CD4-positive, alpha-beta memory T cell (primary cell): ENCODE measurements around the gene CGNL1. TPM values are rescaled to one million over a fixed set of nuclear protein-coding genes. Genes with fewer than 3 reads are reported as not detected.

Experiments
- CTCF ChIA-PET: fragments of 350-600 bp; sonication (Branson Sonifier 250); formaldehyde crosslinking; loops from one replicate; lab custom pipeline; 2021; ENCODE audit warnings: inconsistent platforms; ENCODE audit not compliant: partially characterized antibody; lab: Charles Lee
- POLR2A ChIA-PET: fragments of 350-600 bp; sonication (Branson Sonifier 250); formaldehyde crosslinking; loops from one replicate; lab custom pipeline; 2021; ENCODE audit not compliant: partially characterized antibody; lab: Charles Lee
- DNase-seq, 5 donors: peaks; one replicate each; pipeline versions ENCODE4 v3.0.0 to v3.0.0-alpha.2; 2020 to 2022; ENCODE audit warnings: mixed read lengths in 1 of 5
- H3K27ac ChIP-seq: one replicate; pipeline ENCODE4 v1.7.0; 2013; ENCODE audit warnings: low read depth, low read length
- H3K27me3 ChIP-seq: 2 replicates; pipeline ENCODE4 v1.7.0; 2013; ENCODE audit warnings: mild to moderate bottlenecking, low read length, moderate library complexity; ENCODE audit not compliant: insufficient read depth
- H3K36me3 ChIP-seq: 2 replicates; pipeline ENCODE4 v1.7.0; 2013; ENCODE audit warnings: mild to moderate bottlenecking, low read length, moderate library complexity; ENCODE audit not compliant: insufficient read depth
- H3K4me1 ChIP-seq: 2 replicates; pipeline ENCODE4 v1.7.0; 2013; ENCODE audit warnings: mild to moderate bottlenecking, low read length, moderate library complexity; ENCODE audit not compliant: insufficient read depth
- H3K4me3 ChIP-seq, 2 donors: one replicate each; pipeline ENCODE4 v1.7.0; 2013; ENCODE audit warnings: low read length in 2 of 2, mild to moderate bottlenecking in 1 of 2
- H3K9me3 ChIP-seq, 2 donors: one replicate each; pipeline ENCODE4 v1.7.0; 2013; ENCODE audit warnings: low read length in 2 of 2, control low read depth in 1 of 2; ENCODE audit not compliant: control insufficient read depth in 1 of 2
- H3K27ac Mint-ChIP-seq, 7 donors: one replicate each; pipeline ENCODE4 v1.8.0; 2020 to 2021; ENCODE audit warnings: mixed read lengths in 7 of 7, mild to moderate bottlenecking in 6 of 7, inconsistent platforms in 3 of 7, moderate library complexity in 3 of 7
- H3K27me3 Mint-ChIP-seq, 2 donors: one replicate each; pipeline ENCODE4 v1.8.0; 2020 to 2021; ENCODE audit warnings: mixed read lengths in 2 of 2
- H3K36me3 Mint-ChIP-seq, 2 donors: one replicate each; pipeline ENCODE4 v1.8.0; 2020 to 2021; ENCODE audit warnings: mixed read lengths in 2 of 2, inconsistent platforms in 1 of 2, mild to moderate bottlenecking in 1 of 2
- H3K4me1 Mint-ChIP-seq, 4 donors: one replicate each; pipeline ENCODE4 v1.8.0; 2020 to 2021; ENCODE audit warnings: mixed read lengths in 4 of 4, mild to moderate bottlenecking in 1 of 4
- H3K4me3 Mint-ChIP-seq, 8 donors: one replicate each; pipeline ENCODE4 v1.8.0; 2020 to 2021; ENCODE audit warnings: mixed read lengths in 8 of 8, mild to moderate bottlenecking in 7 of 8, moderate library complexity in 6 of 8, inconsistent platforms in 3 of 8
- H3K9me3 Mint-ChIP-seq, 8 donors: one replicate each; pipeline ENCODE4 v1.8.0; 2020 to 2021; ENCODE audit warnings: mixed read lengths in 8 of 8, mild to moderate bottlenecking in 5 of 8, inconsistent platforms in 3 of 8, moderate library complexity in 1 of 8
- intact Hi-C: fragments of 100-400 bp; cut with micrococcal nuclease; formaldehyde crosslinking; loops from one replicate; pipeline ENCODE4 v1.15.1; 2023
- polyA plus RNA-seq, 2 donors: library from polyadenylated mRNA; unstranded; fragments of 300-500 nt; fragmentation: Illumina TruSeq; gene quantifications; one replicate each; pipeline ENCODE4 v1.2.3, GENCODE V29; 2021
- total RNA-seq, 2 experiments: library from RNA; stranded (reverse); gene quantifications; one replicate each; pipeline ENCODE4 v1.2.3, GENCODE V29; 2021

Gene CGNL1
- total and polyA plus RNA-seq, 4 experiments from 2014 or later, result not detected

GRCh38 chr15:57436166-57436565 lies 59.9 kb downstream of the CGNL1 start:
- H3K36me3 Mint-ChIP-seq, result no peaks in the 10 kb centered on the region
- Histone ChIP-seq H3K9me3 (no peaks in the 10 kb centered on the region), H3K36me3 (no peaks in the 10 kb centered on the region), H3K27me3 (no peaks in the 10 kb centered on the region), H3K4me1 (no peaks in the 10 kb centered on the region), H3K27ac (no peak overlapping the region), H3K4me3 (no peak overlapping the region)
- H3K27ac Mint-ChIP-seq, result no peak overlapping the region
- ChIA-PET POLR2A (no interaction called here), CTCF (no interaction called here)
- no peaks in the 10 kb centered on the region for H3K4me1 Mint-ChIP-seq
- H3K4me3 Mint-ChIP-seq, result no peak overlapping the region
- H3K27me3 Mint-ChIP-seq, result peaks cover 7 to 14% of the 10 kb centered on the region in 2 donors
- intact Hi-C loops, result no loop called here
- DNase-seq, result no peak
- no peaks in the 10 kb centered on the region for H3K9me3 Mint-ChIP-seq

GRCh38 chr15:57436961-57437360 lies 60.7 kb downstream of the CGNL1 start:
- Mint-ChIP-seq H3K4me1 (no peaks in the 10 kb centered on the region), H3K4me3 (no peak overlapping the region), H3K9me3 (no peaks in the 10 kb centered on the region), H3K27me3 (peaks cover 7 to 11% of the 10 kb centered on the region in 2 donors), H3K27ac (no peak overlapping the region), H3K36me3 (no peaks in the 10 kb centered on the region)
- Histone ChIP-seq H3K4me1 (no peaks in the 10 kb centered on the region), H3K4me3 (no peak overlapping the region), H3K36me3 (no peaks in the 10 kb centered on the region), H3K9me3 (no peaks in the 10 kb centered on the region), H3K27ac (no peak overlapping the region), H3K27me3 (no peaks in the 10 kb centered on the region)
- no peak for DNase-seq
- intact Hi-C loops, result no loop called here
- POLR2A ChIA-PET, result no interaction called here
- CTCF ChIA-PET, result no interaction called here

- Mint-ChIP-seq H3K27me3 (peaks cover 7 to 12% of the 10 kb centered on the region in 2 donors), H3K9me3 (peaks cover 0 to 2% (median 0%) of the 10 kb centered on the region in 8 donors), H3K27ac (no peak overlapping the region), H3K4me1 (no peaks in the 10 kb centered on the region), H3K36me3 (no peaks in the 10 kb centered on the region), H3K4me3 (no peak overlapping the region)
- CTCF ChIA-PET, result no interaction called here
- Histone ChIP-seq H3K4me1 (no peaks in the 10 kb centered on the region), H3K9me3 (no peaks in the 10 kb centered on the region), H3K4me3 (no peak overlapping the region), H3K27ac (no peak overlapping the region), H3K36me3 (no peaks in the 10 kb centered on the region), H3K27me3 (no peaks in the 10 kb centered on the region)
- intact Hi-C loops, result no loop called here
- POLR2A ChIA-PET, result no interaction called here
- DNase-seq, result no peak
These were observed 61.3 kb downstream of the CGNL1 start for GRCh38 chr15:57437564-57437963.

GRCh38 chr15:57438166-57438565 lies 61.9 kb downstream of the CGNL1 start:
- H3K27ac ChIP-seq, result no peak overlapping the region
- no peaks in the 10 kb centered on the region for H3K9me3 ChIP-seq
- ChIA-PET POLR2A (no interaction called here), CTCF (no interaction called here)
- H3K36me3 ChIP-seq, result no peaks in the 10 kb centered on the region
- intact Hi-C loops, result no loop called here
- Mint-ChIP-seq H3K4me3 (no peak overlapping the region), H3K36me3 (no peaks in the 10 kb centered on the region), H3K27ac (no peak overlapping the region), H3K9me3 (peaks cover 0 to 2% (median 0%) of the 10 kb centered on the region in 8 donors), H3K4me1 (no peaks in the 10 kb centered on the region), H3K27me3 (peaks cover 7 to 12% of the 10 kb centered on the region in 2 donors)
- H3K4me1 ChIP-seq, result no peaks in the 10 kb centered on the region
- H3K4me3 ChIP-seq, result no peak overlapping the region
- H3K27me3 ChIP-seq, result no peaks in the 10 kb centered on the region
- no peak for DNase-seq

GRCh38 chr15:57439128-57440027 lies 63.1 kb downstream of the CGNL1 start:
- DNase-seq, result no peak
- Mint-ChIP-seq H3K4me3 (peak overlapping the region in 1 of 8 donors; percentile 59), H3K4me1 (no peaks in the 10 kb centered on the region), H3K9me3 (peaks cover 0 to 2% (median 0%) of the 10 kb centered on the region in 8 donors), H3K36me3 (no peaks in the 10 kb centered on the region), H3K27me3 (peaks cover 7 to 11% of the 10 kb centered on the region in 2 donors), H3K27ac (no peak overlapping the region)
- no peaks in the 10 kb centered on the region for H3K9me3 ChIP-seq
- no peak overlapping the region for H3K27ac ChIP-seq
- intact Hi-C loops, result no loop called here
- no peaks in the 10 kb centered on the region for H3K36me3 ChIP-seq
- ChIA-PET CTCF (no interaction called here), POLR2A (no interaction called here)
- H3K27me3 ChIP-seq, result no peaks in the 10 kb centered on the region
- no peak overlapping the region for H3K4me3 ChIP-seq
- no peaks in the 10 kb centered on the region for H3K4me1 ChIP-seq

- H3K27ac Mint-ChIP-seq, result no peak overlapping the region
- H3K9me3 Mint-ChIP-seq, result peaks cover 0 to 2% (median 0%) of the 10 kb centered on the region in 8 donors
- no peak overlapping the region for H3K27ac ChIP-seq
- no peaks in the 10 kb centered on the region for H3K9me3 ChIP-seq
- H3K4me3 Mint-ChIP-seq, result no peak overlapping the region
- H3K4me3 ChIP-seq, result no peak overlapping the region
- intact Hi-C loops, result no loop called here
- no peaks in the 10 kb centered on the region for H3K4me1 Mint-ChIP-seq
- no peaks in the 10 kb centered on the region for H3K4me1 ChIP-seq
- H3K27me3 ChIP-seq, result no peaks in the 10 kb centered on the region
- DNase-seq, result no peak
- CTCF ChIA-PET, result no interaction called here
- POLR2A ChIA-PET, result no interaction called here
- peaks cover 7 to 11% of the 10 kb centered on the region in 2 donors for H3K27me3 Mint-ChIP-seq
- H3K36me3 Mint-ChIP-seq, result no peaks in the 10 kb centered on the region
- no peaks in the 10 kb centered on the region for H3K36me3 ChIP-seq
These were observed 63.9 kb downstream of the CGNL1 start for GRCh38 chr15:57440167-57440566.

GRCh38 chr15:57440799-57441198 lies 64.5 kb downstream of the CGNL1 start:
- ChIA-PET POLR2A (no interaction called here), CTCF (no interaction called here)
- H3K4me1 ChIP-seq, result no peaks in the 10 kb centered on the region
- no peaks in the 10 kb centered on the region for H3K4me1 Mint-ChIP-seq
- H3K27me3 Mint-ChIP-seq, result peaks cover 7 to 11% of the 10 kb centered on the region in 2 donors
- no peaks in the 10 kb centered on the region for H3K27me3 ChIP-seq
- intact Hi-C loops, result no loop called here
- H3K36me3 ChIP-seq, result no peaks in the 10 kb centered on the region
- H3K27ac ChIP-seq, result no peak overlapping the region
- no peak overlapping the region for H3K4me3 ChIP-seq
- H3K9me3 ChIP-seq, result no peaks in the 10 kb centered on the region
- H3K36me3 Mint-ChIP-seq, result no peaks in the 10 kb centered on the region
- H3K9me3 Mint-ChIP-seq, result peaks cover 0 to 2% (median 0%) of the 10 kb centered on the region in 8 donors
- DNase-seq, result no peak
- no peak overlapping the region for H3K4me3 Mint-ChIP-seq
- no peak overlapping the region for H3K27ac Mint-ChIP-seq
